ENCODE results near the gene MOB1B.

MOB1B gene

GRCh38 chr4:70901607-70901983 lies 574 bp upstream of the MOB1B start:
- no peak for DNase-seq
- peak overlapping the region; percentile 89 for H3K4me3 ChIP-seq (ENCODE audit: low read depth, low read length)
- in situ Hi-C loops (cut with HindIII; ENCODE audit: low pct_ligation_motif_present, low sequenced_read_pairs), result no loop called here
- H3K27me3 ChIP-seq (replicated peaks), result no peaks in the 10 kb centered on the region
- H3K36me3 ChIP-seq (replicated peaks), result peaks cover 8% of the 10 kb centered on the region
- no peak for TF ChIP-seq CTCF (IDR thresholded peaks at IDR 0.05; ENCODE audit: low read depth, low read length, missing control alignments)
- peak overlapping the region; percentile 25 for H3K27ac ChIP-seq

GRCh38 chr4:70902577-70903290 lies 565 bp downstream of the MOB1B start:
- in situ Hi-C loops (cut with HindIII; ENCODE audit: low pct_ligation_motif_present, low sequenced_read_pairs), result no loop called here
- peak; percentile 23 for DNase-seq
- Histone ChIP-seq H3K36me3 (replicated peaks) (peaks cover 9% of the 10 kb centered on the region), H3K4me3 (ENCODE audit: low read depth, low read length) (peak overlapping the region; percentile 89), H3K27ac (peak overlapping the region; percentile 13), H3K27me3 (replicated peaks) (no peaks in the 10 kb centered on the region)
- TF ChIP-seq CTCF (IDR thresholded peaks at IDR 0.05; ENCODE audit: low read depth, low read length, missing control alignments), result no peak

DNA sequence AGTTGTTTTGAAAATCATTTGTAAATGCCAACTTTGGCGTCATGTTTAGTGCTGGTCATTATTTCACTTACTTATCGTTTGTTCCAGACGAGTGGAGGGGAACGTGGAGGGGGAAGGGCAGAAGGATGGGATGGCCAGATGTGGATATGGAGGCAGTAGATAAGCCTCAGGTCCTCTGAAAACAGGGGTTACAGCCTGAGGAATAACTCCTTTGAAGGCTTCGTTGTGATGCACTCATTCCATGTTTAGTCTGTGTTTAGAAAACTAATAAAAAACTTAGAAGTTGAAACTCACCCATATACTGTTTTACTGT lies 1.1 kb downstream of the MOB1B start:
- H3K4me3 ChIP-seq (ENCODE audit: low read depth, low read length), result peak overlapping the region; percentile 89
- in situ Hi-C loops (cut with HindIII; ENCODE audit: low pct_ligation_motif_present, low sequenced_read_pairs), result no loop called here
- H3K27me3 ChIP-seq (replicated peaks), result no peaks in the 10 kb centered on the region
- no peak for DNase-seq
- peaks cover 9% of the 10 kb centered on the region for H3K36me3 ChIP-seq (replicated peaks)
- TF ChIP-seq CTCF (IDR thresholded peaks at IDR 0.05; ENCODE audit: low read depth, low read length, missing control alignments), result no peak
- H3K27ac ChIP-seq, result no peak overlapping the region

DNA sequence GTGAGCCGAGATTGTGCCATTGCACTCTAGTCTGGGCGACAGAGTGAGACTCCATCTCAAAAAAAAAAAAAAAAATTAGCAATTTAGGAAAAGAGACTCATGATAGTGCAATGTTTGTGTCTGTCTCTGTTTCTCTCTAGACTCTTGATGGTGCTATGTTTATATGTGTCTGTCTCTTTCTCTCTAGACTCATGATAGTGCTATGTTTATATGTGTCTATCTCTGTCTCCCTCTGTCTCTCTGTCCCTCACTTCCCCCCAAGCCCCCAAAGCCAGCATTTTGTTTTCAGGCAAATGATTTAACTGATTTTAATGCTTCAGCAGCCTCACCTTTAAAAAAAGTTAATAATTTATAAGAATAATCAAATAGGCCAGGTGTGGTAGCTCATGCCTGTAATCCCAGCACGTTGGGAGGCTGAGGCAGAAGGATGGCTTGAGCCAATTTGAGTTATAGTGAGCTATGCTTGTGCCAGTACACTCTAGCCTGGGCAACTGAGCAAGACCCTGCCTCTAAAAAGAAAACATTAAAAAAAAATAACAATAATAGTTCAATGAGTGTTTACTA lies 6.9 kb downstream of the MOB1B start:
- Histone ChIP-seq H3K4me3 (ENCODE audit: low read depth, low read length) (no peak overlapping the region), H3K27me3 (replicated peaks) (no peaks in the 10 kb centered on the region), H3K36me3 (replicated peaks) (peaks cover 9% of the 10 kb centered on the region), H3K27ac (no peak overlapping the region)
- no peak for DNase-seq
- TF ChIP-seq CTCF (IDR thresholded peaks at IDR 0.05; ENCODE audit: low read depth, low read length, missing control alignments), result no peak
- in situ Hi-C loops (cut with HindIII; ENCODE audit: low pct_ligation_motif_present, low sequenced_read_pairs), result no loop called here

DNA sequence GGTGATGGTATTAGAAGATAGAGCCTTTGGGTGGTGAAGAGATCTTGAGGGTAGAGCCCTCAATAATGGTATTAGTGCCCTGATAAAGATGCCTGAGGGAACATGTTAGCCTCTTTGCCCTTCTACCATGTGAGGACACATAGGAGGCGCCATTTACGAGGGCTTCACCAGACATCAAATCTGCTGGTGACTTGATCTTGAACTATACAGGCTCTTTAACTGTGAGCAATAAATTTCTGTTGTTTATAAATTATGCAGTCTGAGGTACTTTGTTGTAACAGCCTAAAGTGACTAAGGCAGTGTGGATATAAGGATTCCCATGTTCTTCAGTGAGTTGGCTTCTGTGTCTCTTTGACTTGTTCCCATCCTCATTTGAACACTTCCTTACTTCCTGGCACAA lies 11.8 kb downstream of the MOB1B start:
- in situ Hi-C loops (cut with HindIII; ENCODE audit: low pct_ligation_motif_present, low sequenced_read_pairs), result no loop called here
- no peak for DNase-seq
- TF ChIP-seq CTCF (IDR thresholded peaks at IDR 0.05; ENCODE audit: low read depth, low read length, missing control alignments), result no peak
- Histone ChIP-seq H3K27ac (no peak overlapping the region), H3K4me3 (ENCODE audit: low read depth, low read length) (no peak overlapping the region), H3K36me3 (replicated peaks) (no peaks in the 10 kb centered on the region), H3K27me3 (replicated peaks) (no peaks in the 10 kb centered on the region)

DNA sequence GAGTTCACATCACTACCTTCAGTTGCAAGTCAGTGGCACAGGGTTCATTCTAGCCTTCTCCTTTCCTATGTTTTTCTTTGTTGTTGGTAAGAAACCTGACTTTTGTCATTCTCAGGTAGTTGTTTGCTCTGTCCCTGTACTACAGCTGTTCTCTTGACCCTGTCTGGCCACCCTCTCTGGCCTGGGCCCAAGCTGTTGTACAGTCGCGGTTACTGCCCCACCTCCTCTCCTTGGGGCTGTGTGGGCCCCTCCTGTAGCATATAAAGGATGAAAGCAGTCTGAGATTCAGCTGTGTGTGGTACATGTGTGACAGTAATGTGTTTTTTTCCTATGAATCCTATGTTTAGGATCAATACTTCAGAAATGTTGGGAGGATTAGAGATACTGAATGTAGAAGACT lies 12.5 kb downstream of the MOB1B start:
- DNase-seq, result no peak
- H3K4me3 ChIP-seq (ENCODE audit: low read depth, low read length), result no peak overlapping the region
- H3K36me3 ChIP-seq (replicated peaks), result no peaks in the 10 kb centered on the region
- H3K27ac ChIP-seq, result peak overlapping the region; percentile 45
- in situ Hi-C loops (cut with HindIII; ENCODE audit: low pct_ligation_motif_present, low sequenced_read_pairs), result no loop called here
- TF ChIP-seq CTCF (IDR thresholded peaks at IDR 0.05; ENCODE audit: low read depth, low read length, missing control alignments), result no peak
- no peaks in the 10 kb centered on the region for H3K27me3 ChIP-seq (replicated peaks)
